Activated CD8-positive, alpha-beta memory T cell treated with anti-CD3 and anti-CD28 coated beads, Interleukin-2, amount 50 U/mL, for 24 hours (primary cell): Measurements from ENCODE around the gene SNAPC1.
"Not testable (repeated sequence)": the region's sequence is repeated elsewhere in the genome, so short reads cannot be mapped to it uniquely, and the experiment has no call there.

Experiments used
- DNase-seq: peaks from one replicate; pipeline ENCODE4 v3.0.0-alpha.2; 2020; ENCODE audit errors: extremely low read depth

SNAPC1 gene

GRCh38 chr14:61749867-61750266 is 12.4 kb upstream of the SNAPC1 start:
- no peak for DNase-seq

GRCh38 chr14:61750708-61751474 is 11.3 kb upstream of the SNAPC1 start:
- peak; percentile 44 for DNase-seq

- DNase-seq = no peak
Measured at GRCh38 chr14:61751475-61751989, 10.7 kb upstream of the SNAPC1 start.

GRCh38 chr14:61752626-61753025 is 9.6 kb upstream of the SNAPC1 start:
- DNase-seq = no peak

GRCh38 chr14:61753631-61754030 is 8.6 kb upstream of the SNAPC1 start:
- DNase-seq = no peak

- DNase-seq = no peak
Measured at GRCh38 chr14:61754627-61755381, 7.4 kb upstream of the SNAPC1 start.

- not testable (repeated sequence) for DNase-seq
Measured at GRCh38 chr14:61755382-61755742, 6.9 kb upstream of the SNAPC1 start.

- no peak for DNase-seq
Measured at GRCh38 chr14:61756135-61756534, 6.1 kb upstream of the SNAPC1 start.

- DNase-seq = no peak
Measured at GRCh38 chr14:61759878-61760277, 2.3 kb upstream of the SNAPC1 start.

GRCh38 chr14:61761557-61761956 is 663 bp upstream of the SNAPC1 start:
- DNase-seq = no peak

- no peak for DNase-seq
Measured at GRCh38 chr14:61764342-61765122, 2.3 kb downstream of the SNAPC1 start.

- DNase-seq = no peak
Measured at GRCh38 chr14:61765225-61765943, 3.2 kb downstream of the SNAPC1 start.

- no peak for DNase-seq
Measured at GRCh38 chr14:61766151-61766550, 3.9 kb downstream of the SNAPC1 start.

- DNase-seq = no peak
Measured at GRCh38 chr14:61768240-61768639, 6.0 kb downstream of the SNAPC1 start.

- DNase-seq = no peak
Measured at GRCh38 chr14:61769893-61770292, 7.7 kb downstream of the SNAPC1 start.

GRCh38 chr14:61774861-61775260 is 12.6 kb downstream of the SNAPC1 start:
- DNase-seq = no peak

GRCh38 chr14:61780125-61780524 is 17.9 kb downstream of the SNAPC1 start:
- DNase-seq = no peak

GRCh38 chr14:61797309-61797708 is 35.1 kb downstream of the SNAPC1 start:
- no peak for DNase-seq

GRCh38 chr14:61802010-61802568 is 39.9 kb downstream of the SNAPC1 start:
- no peak for DNase-seq

GRCh38 chr14:61803755-61804154 is 41.5 kb downstream of the SNAPC1 start:
- DNase-seq = no peak

GRCh38 chr14:61805451-61805850 is 43.2 kb downstream of the SNAPC1 start:
- DNase-seq = no peak
